CD4-positive, alpha-beta T cell (primary cell): ENCODE measurements around the gene KCNC1. TPM values are rescaled to one million over a fixed set of nuclear protein-coding genes. Genes with fewer than 3 reads are reported as not detected.

Experiments used
- ATAC-seq: fragments of 200-7000 bp; cut with Tn5 transposase; one replicate; pipeline ENCODE4 v1.10.0; 2022; ENCODE audit warnings: mild to moderate bottlenecking; ENCODE audit not compliant: poor library complexity
- CTCF ChIA-PET: fragments of 350-600 bp; sonication (Branson Sonifier 250); formaldehyde crosslinking; loops from one replicate; lab custom pipeline; 2021; ENCODE audit warnings: antibody characterized with exemption, inconsistent platforms; lab: Charles Lee
- POLR2A ChIA-PET: fragments of 350-600 bp; sonication (Branson Sonifier 250); formaldehyde crosslinking; loops from one replicate; lab custom pipeline; 2021; ENCODE audit warnings: antibody characterized with exemption, inconsistent platforms; lab: Charles Lee
- DNase-seq, 14 experiments: peaks; one replicate each; pipeline ENCODE4 v3.0.0-alpha.2; 2013 to 2020; ENCODE audit warnings: mixed read lengths in 2 of 14
- H3K27ac ChIP-seq, 2 donors: one replicate each; pipeline versions ENCODE4 v1.5.1 to v1.7.0; 2013; ENCODE audit warnings: low read length in 2 of 2, low read depth in 1 of 2, mild to moderate bottlenecking in 1 of 2
- H3K27me3 ChIP-seq, 2 experiments: 1 replicate in 1 of 2; 2 replicates in 1 of 2; pipeline versions ENCODE4 v1.6.1 to v1.7.0; 2013; ENCODE audit warnings: low read length in 2 of 2, control low read depth in 1 of 2, mild to moderate bottlenecking in 1 of 2, moderate library complexity in 1 of 2; ENCODE audit not compliant: insufficient read depth in 2 of 2, control insufficient read depth in 1 of 2
- H3K36me3 ChIP-seq: one replicate; pipeline ENCODE4 v1.6.1; 2013; ENCODE audit warnings: low read length, control low read depth; ENCODE audit not compliant: insufficient read depth
- H3K4me1 ChIP-seq: one replicate; pipeline ENCODE4 v1.6.1; 2013; ENCODE audit warnings: low read length, control low read depth; ENCODE audit not compliant: insufficient read depth
- H3K4me3 ChIP-seq: one replicate; pipeline ENCODE4 v1.5.1; 2013; ENCODE audit warnings: mild to moderate bottlenecking, low read length, moderate library complexity
- H3K9me3 ChIP-seq, 2 experiments: 1 replicate in 1 of 2; 2 replicates in 1 of 2; pipeline versions ENCODE4 v1.6.1 to v1.7.0; 2013; ENCODE audit warnings: low read length in 2 of 2, mild to moderate bottlenecking in 2 of 2, control low read depth in 1 of 2, moderate library complexity in 1 of 2; ENCODE audit not compliant: control insufficient read depth in 1 of 2, insufficient read depth in 1 of 2
- H3K27ac Mint-ChIP-seq: one replicate; pipeline ENCODE4 v1.8.0; 2020; ENCODE audit warnings: mixed read lengths
- H3K27me3 Mint-ChIP-seq: one replicate; pipeline ENCODE4 v1.8.0; 2021; ENCODE audit warnings: mixed read lengths
- H3K36me3 Mint-ChIP-seq: one replicate; pipeline ENCODE4 v1.8.0; 2021; ENCODE audit warnings: low read depth, mixed read lengths
- H3K4me1 Mint-ChIP-seq: one replicate; pipeline ENCODE4 v1.8.0; 2021; ENCODE audit warnings: low read depth, mixed read lengths
- H3K4me3 Mint-ChIP-seq: one replicate; pipeline ENCODE4 v1.8.0; 2020; ENCODE audit warnings: mild to moderate bottlenecking, mixed read lengths
- H3K9me3 Mint-ChIP-seq: one replicate; pipeline ENCODE4 v1.8.0; 2020; ENCODE audit warnings: mixed read lengths
- CTCF ChIP-seq: fragments of 200-600 bp; IDR thresholded peaks from one replicate; pipeline ENCODE4 v1.8.0; 2022; ENCODE audit warnings: antibody characterized with exemption, mild to moderate bottlenecking
- intact Hi-C, 2 experiments: fragments of 100-400 bp; cut with DNase I in 1 of 2; cut with micrococcal nuclease in 1 of 2; formaldehyde crosslinking; loops; one replicate each; pipeline versions ENCODE4 v1.15.1 to v1.9.0; 2023 to 2025; cut with DNase I, micrococcal nuclease
- total RNA-seq, 174 experiments: library from RNA in 2 of 174; stranded (reverse) in 2 of 174; gene quantifications; one replicate each; pipeline ENCODE4 v1.2.3 and lab custom pipeline; 2021 to 2026

The KCNC1 gene
- total RNA-seq, 2 experiments from 2014 or later, result not detected

DNA sequence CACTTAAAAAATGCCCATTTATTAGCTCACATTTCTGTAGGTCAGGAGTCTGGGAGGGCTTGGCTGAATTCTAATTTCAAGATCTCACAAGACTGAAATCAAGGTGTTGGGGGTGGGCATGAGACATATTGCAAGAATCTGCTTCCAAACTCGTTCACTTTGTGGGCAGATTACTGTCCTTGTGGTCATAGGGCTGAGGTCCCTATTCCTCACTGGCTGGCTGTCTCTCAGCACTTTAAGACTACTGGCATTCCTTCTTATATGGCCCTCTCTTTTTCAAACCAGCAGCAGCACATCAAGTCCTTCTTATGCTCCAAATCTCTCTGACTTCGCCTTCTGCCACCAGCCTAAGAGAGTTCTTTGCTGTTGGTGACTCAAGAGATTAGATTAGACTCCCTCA lies 43.0 kb upstream of the KCNC1 start:
- Histone ChIP-seq H3K4me3 (no peak overlapping the region), H3K27me3 (peaks cover 18 to 38% of the 10 kb centered on the region in 2 experiments), H3K36me3 (no peaks in the 10 kb centered on the region), H3K9me3 (peaks cover 0 to 7% of the 10 kb centered on the region in 2 experiments), H3K4me1 (no peaks in the 10 kb centered on the region), H3K27ac (no peak overlapping the region)
- Mint-ChIP-seq H3K4me3 (no peak overlapping the region), H3K27me3 (peaks cover 50% of the 10 kb centered on the region), H3K36me3 (no peaks in the 10 kb centered on the region), H3K27ac (no peak overlapping the region), H3K9me3 (no peaks in the 10 kb centered on the region), H3K4me1 (no peaks in the 10 kb centered on the region)
- ATAC-seq, result no peak
- no peak for DNase-seq
- no peak for TF ChIP-seq CTCF
- intact Hi-C loops, result no loop called here
- POLR2A ChIA-PET, result no interaction called here
- CTCF ChIA-PET, result no interaction called here

DNA sequence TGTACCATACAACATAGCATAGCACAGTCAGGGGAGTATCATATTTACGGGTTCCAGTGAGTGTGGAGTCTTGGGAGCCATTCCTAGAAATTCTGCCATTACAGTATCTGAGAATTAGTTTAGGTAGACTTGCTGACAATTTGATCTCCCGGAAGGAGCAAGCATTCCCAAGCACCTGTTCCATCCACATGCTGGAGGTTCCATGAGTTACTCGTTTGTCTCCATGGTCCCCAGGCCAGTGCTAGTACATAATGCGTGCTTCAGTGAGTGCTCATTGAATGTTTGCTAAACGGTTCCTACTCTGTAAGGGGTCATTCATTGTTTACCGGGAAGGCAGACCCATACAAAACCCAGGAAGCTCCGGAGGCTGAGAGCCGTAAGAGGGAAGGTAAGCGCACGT lies 42.6 kb upstream of the KCNC1 start:
- POLR2A ChIA-PET, result no interaction called here
- peaks cover 50% of the 10 kb centered on the region for H3K27me3 Mint-ChIP-seq
- no peaks in the 10 kb centered on the region for H3K4me1 Mint-ChIP-seq
- CTCF ChIA-PET, result no interaction called here
- intact Hi-C loops, result no loop called here
- ATAC-seq (no peak), DNase-seq (no peak)
- no peak overlapping the region for H3K27ac ChIP-seq
- H3K36me3 ChIP-seq, result no peaks in the 10 kb centered on the region
- no peak for TF ChIP-seq CTCF
- H3K4me3 ChIP-seq, result no peak overlapping the region
- no peak overlapping the region for H3K4me3 Mint-ChIP-seq
- no peaks in the 10 kb centered on the region for H3K36me3 Mint-ChIP-seq
- no peaks in the 10 kb centered on the region for H3K4me1 ChIP-seq
- H3K9me3 ChIP-seq, result peaks cover 0 to 7% of the 10 kb centered on the region in 2 experiments
- H3K27me3 ChIP-seq, result peaks cover 20 to 42% of the 10 kb centered on the region in 2 experiments
- no peak overlapping the region for H3K27ac Mint-ChIP-seq
- no peaks in the 10 kb centered on the region for H3K9me3 Mint-ChIP-seq

DNA sequence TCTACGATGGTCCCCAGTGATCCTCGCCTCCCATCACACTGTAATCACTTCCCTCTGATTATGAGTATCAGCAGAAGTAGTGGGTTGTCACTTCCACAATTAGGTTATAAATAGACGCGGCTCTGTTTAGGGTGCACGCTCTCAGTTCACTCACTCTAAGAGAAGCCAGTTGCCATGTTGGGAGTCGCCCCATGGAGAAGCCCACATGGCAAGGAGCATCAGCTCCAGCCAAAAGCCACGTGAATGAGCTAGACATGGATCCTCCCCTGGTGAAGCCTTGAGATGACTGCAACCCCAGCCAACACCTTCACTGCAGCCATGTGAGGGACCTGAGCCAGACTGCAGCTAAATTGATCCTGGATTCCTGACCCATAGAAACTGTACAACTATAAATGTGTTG lies 41.6 kb upstream of the KCNC1 start:
- no peaks in the 10 kb centered on the region for H3K4me1 Mint-ChIP-seq
- Histone ChIP-seq H3K4me1 (no peaks in the 10 kb centered on the region), H3K36me3 (no peaks in the 10 kb centered on the region), H3K27ac (no peak overlapping the region), H3K27me3 (peaks cover 17 to 52% of the 10 kb centered on the region in 2 experiments), H3K9me3 (peaks cover 0 to 4% of the 10 kb centered on the region in 2 experiments), H3K4me3 (no peak overlapping the region)
- H3K9me3 Mint-ChIP-seq, result no peaks in the 10 kb centered on the region
- DNase-seq (no peak), ATAC-seq (no peak)
- peaks cover 53% of the 10 kb centered on the region for H3K27me3 Mint-ChIP-seq
- ChIA-PET POLR2A (no interaction called here), CTCF (no interaction called here)
- no peak for TF ChIP-seq CTCF
- intact Hi-C loops, result no loop called here
- H3K4me3 Mint-ChIP-seq, result no peak overlapping the region
- H3K27ac Mint-ChIP-seq, result no peak overlapping the region
- no peaks in the 10 kb centered on the region for H3K36me3 Mint-ChIP-seq
